Hematopoietic multipotent progenitor cell treated with erythropoietin and hydrocortisone succinate and interleukin-3 and kit ligand, for 4 days (in vitro differentiated cells): ENCODE data around the gene IFT52.

Source experiments
- DNase-seq: peaks from one replicate; pipeline ENCODE4 v3.0.0-alpha.2; 2015

IFT52 gene, protein sequence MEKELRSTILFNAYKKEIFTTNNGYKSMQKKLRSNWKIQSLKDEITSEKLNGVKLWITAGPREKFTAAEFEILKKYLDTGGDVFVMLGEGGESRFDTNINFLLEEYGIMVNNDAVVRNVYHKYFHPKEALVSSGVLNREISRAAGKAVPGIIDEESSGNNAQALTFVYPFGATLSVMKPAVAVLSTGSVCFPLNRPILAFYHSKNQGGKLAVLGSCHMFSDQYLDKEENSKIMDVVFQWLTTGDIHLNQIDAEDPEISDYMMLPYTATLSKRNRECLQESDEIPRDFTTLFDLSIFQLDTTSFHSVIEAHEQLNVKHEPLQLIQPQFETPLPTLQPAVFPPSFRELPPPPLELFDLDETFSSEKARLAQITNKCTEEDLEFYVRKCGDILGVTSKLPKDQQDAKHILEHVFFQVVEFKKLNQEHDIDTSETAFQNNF

DNA sequence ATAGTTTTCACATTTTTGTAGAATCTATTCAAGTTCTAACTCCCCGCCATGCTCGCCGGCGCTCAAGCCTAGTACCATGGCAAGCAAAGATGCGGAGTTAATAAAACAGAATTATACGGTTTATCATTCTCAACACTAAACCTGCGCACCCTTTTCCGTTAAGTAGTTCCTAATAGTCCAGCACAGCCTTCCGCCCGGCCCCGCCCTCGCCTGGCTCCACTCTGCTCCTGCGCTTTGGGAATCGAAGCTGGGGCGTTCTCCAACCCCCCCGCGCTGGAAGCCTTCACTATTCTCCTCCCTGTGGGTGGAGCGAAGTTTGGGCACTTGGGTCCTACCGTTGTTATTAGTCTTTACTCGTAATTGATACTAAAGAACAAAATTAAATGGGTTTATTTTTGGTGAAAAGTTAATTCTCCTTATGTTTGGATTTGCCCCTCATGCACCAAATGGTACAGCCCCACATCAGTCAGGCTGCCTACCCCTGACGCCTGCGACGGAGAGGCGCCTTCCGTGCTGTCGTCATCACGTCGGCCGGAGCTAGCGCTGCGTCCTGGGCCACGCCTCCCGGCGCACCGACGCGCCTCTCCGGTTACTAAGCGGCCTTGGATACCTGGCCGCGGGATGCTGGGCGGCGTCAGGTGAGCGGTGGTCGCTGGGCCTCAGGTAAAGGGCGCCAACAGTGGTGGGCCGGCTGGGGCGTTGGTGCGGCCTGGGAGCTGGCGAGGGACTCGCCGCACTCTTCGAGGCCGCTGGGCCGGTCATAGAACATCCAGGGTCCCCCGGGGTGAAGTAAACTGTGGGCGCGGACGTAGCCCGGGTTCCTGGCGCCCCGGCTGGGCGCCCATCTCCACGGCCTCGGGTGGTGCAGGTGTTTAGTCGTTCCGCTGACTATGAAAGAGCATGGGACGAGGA is at the start of gene IFT52:
TSS of gene IFT52 (plus strand) at position 546 of the 912 bp plus-strand sequence. CDS start 3,762 bp downstream, outside the sequence.
- DNase-seq, result peak; percentile 96

DNA sequence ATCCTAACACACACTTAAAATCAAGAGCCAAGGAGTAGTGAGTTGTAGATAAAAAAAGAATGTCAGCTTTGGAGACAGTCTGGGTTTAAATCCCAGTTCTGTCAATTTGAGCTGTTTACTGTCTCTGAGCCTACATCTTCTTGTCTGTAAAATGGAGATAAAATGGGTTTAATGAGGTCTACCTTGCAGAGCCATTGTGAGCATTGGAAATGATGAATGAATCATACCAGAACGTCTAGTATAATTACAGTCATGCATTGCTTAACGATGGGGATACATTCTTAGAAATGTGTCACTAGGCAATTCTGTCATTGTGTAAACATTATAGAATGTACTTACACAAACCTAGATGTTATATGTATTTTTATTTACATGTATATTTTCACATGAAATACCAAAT is 49.5 kb upstream of the IFT52 start:
- DNase-seq, result no peak

DNA sequence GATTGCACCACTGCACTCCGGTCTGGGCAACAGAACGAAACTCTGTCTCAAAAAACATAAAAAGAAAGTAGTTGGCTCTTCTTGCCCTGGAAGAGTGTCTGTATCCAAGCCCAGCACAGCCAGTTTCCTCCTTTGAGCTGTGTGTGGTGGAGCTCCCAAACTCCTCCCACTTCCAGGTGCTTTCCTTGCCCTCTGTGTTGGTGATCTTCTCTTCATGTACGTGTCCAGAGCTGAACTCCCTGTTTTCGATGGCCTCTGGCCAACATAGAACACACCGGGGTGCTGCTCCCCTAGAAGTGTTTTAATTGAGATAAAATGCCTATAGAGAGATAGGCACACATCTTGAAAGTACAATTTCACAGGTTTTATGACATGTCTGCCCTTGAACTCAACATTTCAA is 48.6 kb upstream of the IFT52 start:
- DNase-seq, result no peak

DNA sequence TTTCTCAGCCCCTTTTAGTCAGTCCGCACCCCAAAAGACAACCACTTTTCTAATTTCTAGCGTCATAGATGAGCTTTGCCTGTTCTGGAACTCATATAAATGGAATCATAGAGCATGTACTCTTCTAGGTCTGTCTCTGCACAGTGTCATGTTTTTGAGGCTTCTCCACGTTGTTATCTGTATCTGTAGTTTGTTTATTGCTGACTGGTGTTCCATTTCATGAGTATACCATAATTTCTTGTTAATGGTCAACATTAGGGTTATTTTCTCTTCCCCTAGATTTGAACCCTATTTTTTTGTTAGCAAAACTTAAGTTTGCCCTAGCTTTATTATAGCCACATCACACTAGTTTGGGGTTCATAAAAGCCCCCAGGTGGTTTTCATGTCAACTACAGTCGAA is 48.1 kb upstream of the IFT52 start:
- no peak for DNase-seq

DNA sequence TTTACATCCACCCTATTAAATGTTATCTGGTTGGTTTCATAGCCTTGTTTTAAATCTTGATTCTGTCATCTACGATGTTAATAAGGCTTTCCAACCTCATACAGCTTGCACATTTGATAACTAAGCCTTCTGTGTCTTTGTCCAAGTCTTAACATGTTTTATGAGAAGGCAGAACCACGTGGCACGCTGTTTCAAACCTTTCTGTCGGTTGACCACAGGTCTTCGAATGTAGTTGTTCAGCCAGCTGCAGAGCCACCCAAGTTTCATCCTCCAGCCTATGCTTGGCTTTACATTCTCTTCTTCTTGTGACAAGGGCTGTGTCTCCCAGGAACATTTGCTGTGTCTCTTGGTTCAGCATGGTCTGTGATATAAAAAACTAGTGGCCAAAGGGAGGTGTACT is 47.6 kb upstream of the IFT52 start:
- no peak for DNase-seq

DNA sequence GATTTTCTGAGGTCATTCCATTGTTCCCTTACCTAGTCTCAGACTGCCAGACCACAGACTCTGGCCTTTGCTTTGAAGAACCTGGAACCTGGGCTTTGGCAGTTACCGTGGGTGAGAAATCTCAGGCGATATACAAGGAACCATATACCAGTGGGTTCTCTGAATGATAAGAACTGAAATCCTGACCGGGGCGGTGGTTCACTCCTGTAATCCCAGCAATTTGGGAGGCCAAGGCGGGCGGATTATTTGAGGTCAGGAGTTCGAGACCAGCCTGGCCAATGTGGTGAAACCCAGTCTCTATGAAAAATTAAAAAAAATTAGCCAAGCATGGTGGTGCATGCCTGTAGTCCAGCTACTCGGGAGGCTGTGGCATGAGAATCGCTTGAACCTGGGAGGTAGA is 46.2 kb upstream of the IFT52 start:
- DNase-seq, result no peak

DNA sequence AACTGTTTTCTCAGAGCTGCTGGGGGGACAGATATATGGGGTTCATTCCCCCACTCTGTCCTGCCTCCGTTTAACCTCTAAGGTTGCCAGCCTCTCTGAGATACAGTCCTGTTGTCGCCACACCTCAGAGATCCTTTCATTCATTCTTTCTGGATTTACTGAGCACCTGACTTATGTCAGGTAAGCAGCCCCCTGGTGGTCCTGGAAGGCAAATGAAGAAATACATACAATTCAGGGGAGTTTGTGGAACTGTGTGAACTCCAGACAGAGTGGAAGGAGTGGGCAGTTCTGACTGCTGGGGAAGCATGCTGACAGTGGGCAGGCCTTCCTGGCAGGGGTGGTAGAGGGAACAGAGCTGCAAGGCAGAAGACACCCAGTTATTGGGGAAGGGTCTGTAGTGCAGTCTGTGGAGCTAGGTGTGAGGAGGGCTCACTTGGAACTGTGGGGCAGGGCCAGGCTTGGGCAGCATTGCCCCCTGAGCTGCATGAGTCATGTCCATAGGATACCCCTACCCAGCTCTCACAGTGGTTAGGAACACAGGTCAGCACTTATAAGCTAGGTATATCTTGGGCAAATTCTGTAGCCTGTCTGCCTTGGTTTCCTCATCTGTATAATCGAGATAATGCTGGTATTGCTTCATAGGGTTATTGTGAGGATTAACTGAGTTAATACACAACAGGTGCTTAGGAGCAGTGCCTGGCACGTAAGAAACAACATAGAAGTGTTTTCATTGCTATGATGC is 44.7 kb upstream of the IFT52 start:
- no peak for DNase-seq

DNA sequence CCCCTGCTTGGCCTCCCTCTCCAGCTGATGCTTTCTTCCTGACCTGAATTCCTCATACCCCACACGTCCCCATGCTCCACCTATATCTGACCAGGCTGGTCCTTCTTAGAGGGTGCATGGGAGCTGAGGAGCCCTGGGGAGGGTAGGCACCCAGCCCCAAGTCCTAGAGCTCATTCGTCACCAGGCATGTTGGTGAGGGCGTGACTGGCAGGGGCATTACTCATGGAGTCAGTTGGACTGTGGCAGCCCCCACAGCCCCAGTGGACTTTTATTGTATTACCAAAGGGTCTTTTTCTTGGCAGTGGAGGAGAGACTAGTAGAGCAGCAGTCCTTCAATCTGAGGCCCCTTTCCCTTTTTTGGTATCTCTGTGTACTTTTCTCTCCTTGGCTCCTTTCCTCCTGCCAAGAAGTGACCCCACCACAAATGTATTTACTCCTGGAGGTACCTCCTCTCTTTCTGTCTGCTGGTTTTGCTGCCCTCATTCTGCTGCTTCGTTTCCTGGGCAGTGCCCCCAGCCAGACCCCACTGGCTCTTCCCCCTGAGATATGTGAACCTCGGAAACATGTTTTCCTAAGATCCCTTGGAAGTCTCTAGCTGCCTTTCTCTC is 42.4 kb upstream of the IFT52 start:
- no peak for DNase-seq

DNA sequence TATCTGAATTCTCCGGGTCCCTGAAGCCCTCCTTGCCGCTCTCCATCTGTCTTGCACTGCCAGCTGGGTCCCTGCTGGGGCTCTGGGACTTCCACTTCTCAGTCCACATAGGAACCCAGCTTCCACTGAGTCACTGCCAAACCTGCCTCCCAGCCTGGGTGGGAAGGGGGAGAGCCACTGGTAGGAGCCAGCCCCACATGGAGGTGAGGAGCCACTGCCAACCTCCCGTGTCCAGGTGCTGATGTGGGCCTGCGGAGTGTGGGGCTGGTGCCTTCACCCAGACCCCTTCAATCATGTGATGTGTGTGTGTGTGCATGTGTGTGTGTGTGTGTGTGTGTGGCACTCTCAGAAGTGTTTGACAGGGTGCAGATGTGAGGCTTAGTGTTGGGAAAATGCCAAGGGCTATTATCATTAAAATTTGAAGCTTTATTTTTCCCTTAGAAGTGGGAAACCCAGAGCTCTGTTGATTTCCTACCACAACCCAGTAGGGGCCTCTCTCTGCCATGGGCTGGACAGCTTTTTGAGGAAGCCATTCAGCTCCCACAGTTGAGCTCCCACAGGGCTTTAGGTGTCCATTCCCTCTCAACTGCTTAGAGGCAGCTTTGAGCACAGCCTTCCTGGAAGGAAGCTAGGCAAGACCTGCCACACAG is 41.2 kb upstream of the IFT52 start:
- peak; percentile 21 for DNase-seq

DNA sequence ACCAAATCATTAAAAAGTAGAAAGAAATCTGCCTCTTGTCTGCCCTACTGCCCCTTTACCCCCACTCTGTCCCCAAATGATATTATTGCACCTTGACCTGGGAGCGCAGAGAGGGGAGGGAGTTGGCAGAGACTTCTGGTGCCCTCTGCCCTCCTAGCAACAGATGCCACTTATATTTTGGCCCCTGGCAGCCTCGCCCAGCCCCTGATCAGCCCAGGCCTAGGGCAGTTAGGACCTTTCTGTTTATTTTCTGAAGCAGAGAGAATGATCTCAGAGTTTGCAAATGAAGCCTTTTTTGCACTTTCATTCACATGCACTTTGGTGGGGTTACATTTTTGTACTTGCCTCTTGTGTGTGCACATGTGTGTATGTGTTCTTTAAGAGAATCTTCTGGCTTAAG is 40.3 kb upstream of the IFT52 start:
- no peak for DNase-seq

DNA sequence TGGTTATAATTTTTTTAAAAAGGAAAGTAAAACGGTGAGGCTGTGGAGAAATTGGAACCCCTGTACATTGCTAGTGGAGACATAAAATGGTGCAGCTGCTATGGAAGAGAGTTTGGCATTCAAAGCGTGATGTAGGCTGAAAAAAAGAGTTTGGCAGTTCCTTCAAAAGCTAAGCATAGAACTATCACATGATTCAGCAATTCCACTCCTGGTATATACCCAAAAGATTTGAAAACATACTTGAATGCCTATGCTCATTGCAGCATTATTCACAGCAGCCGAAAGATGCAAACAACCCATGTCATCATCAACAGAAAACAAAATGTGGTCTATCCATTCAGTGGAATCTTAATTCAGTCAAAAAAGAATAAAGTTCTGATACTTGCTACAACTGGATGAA is 36.4 kb upstream of the IFT52 start:
- no peak for DNase-seq

DNA sequence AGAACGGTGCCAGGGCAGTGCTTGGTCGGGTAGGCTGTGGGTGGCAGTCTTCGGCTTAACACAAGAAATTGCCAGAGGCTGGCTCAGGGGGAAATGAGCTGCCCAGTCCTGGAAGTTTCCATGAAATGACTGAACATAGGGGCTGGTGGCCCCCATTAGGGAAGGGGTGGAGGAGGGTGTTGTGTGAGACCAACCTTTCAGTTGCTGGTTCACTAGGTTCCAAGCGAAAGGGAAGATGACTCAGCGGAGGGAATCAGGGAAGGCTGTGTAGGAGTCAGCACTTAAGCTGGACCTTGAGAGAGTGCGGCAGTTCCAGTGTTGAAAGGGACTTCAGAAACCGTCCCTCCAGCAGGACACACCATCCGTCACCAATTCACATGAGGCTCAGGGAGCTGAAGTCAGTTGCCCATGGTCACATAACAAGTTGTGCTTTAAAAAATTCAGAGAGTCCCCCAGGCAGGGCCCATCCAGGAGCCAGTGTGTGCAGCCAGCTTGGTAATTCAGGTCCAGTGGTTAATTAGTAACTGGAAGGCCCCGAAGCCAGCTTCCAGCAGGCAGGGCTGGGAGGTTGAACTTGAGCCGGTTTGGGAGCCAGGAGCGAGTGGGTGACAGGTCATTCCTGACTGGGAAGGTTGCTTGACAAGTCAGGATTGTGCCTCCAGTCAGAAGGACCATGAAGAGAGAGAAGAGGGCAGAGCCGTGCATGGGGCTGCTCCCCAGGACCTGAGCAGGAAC is 32.2 kb upstream of the IFT52 start, which contains the start of gene SGK2:
TSS of gene SGK2 (plus strand) at position 616 of the 735 bp plus-strand sequence. CDS start 7,469 bp downstream, outside the sequence.
- DNase-seq, result no peak

DNA sequence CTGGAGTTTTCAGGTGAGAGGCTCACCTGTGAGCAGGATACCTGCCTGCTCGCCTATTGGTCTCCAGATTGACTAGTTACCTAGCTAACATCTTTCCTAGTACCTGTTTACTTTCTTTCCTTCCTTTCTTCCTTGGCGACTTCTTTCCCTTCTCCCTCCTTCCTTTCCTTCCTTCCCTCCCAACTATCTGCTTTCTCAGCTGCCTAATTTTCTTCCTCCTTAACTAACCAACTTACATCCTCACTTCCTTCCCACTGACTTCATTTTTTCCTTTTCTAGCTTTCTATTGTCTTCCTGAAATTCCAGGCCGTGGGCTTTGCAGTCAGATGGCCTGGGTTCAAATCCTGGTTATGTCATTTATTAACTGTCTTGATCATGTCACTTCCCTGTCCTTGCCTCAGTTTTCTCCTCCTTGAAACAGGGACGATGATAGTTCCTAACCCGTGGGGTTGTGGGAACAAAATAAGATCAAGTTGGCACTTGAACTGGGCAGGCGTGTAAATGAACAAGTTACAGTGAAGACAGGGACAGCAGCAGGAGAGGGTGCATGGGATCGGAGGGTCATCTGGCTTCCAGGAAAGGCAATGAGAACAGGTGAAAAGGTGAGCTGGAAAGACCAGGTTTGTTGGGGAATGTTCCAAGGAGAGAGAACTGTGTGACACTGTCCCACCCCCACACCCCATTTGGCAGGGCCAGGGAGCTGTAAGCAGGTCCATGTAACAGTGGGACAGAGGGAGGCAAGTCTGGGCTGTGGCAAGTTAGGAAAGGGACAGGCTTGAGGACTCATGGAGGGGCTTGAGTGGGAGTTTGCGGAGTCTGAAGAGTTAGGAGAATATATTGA is 31.4 kb upstream of the IFT52 start:
- no peak for DNase-seq

DNA sequence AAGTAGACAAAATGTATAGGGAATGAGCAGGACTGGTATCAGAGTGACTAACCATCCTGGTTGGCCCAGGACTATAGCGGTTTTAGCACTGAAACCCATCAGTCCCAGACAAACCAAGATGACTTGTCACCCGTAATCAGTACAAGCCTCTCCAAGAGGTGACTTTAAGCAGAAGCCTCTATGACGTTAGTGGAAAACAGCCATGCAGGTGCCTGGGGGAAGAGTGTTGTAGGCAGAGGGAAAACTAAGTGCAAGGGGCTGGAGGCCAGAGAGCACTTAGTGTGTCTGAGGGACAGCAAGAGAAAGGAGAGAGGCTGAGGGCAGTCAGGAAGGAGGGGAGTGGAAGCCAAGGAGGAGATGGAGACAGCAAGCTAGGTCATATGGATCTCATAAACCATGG is 29.8 kb upstream of the IFT52 start:
- DNase-seq, result no peak

DNA sequence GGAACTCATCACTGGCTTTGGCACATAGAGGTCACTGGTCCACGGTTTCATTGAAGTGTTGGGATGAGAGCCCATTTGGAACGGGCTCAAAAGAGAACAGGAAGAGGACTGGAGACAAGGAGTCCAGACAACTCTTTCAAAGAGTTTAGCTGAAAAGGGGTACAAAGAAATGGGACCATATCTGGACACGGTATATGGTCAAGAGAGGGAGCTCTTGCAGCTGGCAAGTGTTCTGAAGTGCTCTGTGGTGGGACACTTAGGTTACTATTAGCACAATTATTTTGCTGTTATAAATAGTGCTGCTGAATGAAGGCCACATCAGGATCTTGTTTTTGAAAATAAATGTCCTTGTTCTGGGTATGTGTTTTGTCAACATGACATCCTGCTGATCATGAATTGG is 27.3 kb upstream of the IFT52 start:
- DNase-seq, result peak; percentile 55

DNA sequence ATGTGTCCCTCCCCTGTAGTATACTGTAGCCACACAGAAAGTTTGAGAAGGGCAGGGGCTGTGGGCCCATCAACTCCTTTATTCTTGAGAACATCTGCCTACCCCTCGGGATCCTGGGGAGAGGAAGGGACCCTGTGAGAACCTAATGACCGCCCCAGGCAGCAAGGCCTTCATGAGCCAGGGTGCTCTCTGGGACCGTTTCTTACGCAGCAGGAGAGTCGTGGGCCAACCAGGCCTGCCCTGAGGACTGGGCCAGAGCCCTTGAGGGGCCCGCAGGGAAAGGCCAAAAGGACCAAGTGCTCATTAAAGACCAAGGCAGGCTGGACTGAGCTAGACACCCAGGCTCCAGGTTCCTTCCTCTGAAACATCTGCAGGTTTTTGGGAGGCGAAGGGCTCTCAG is 26.7 kb upstream of the IFT52 start:
- no peak for DNase-seq

DNA sequence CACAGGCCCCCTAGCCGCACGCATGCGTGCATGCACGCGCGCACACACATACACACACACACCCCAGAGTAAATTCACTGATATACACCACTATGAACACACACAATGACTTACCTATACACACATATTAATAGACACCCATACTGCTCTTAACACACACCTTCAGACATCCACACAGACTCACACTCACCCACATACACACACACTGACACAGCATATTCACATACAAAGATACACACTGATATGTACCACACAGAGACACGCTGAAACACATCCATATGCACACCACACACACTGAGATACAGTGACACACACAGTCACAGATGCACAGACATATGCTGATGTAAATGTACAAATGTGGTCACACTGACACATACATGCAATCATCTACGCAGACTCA is 26.3 kb upstream of the IFT52 start:
- DNase-seq, result no peak

DNA sequence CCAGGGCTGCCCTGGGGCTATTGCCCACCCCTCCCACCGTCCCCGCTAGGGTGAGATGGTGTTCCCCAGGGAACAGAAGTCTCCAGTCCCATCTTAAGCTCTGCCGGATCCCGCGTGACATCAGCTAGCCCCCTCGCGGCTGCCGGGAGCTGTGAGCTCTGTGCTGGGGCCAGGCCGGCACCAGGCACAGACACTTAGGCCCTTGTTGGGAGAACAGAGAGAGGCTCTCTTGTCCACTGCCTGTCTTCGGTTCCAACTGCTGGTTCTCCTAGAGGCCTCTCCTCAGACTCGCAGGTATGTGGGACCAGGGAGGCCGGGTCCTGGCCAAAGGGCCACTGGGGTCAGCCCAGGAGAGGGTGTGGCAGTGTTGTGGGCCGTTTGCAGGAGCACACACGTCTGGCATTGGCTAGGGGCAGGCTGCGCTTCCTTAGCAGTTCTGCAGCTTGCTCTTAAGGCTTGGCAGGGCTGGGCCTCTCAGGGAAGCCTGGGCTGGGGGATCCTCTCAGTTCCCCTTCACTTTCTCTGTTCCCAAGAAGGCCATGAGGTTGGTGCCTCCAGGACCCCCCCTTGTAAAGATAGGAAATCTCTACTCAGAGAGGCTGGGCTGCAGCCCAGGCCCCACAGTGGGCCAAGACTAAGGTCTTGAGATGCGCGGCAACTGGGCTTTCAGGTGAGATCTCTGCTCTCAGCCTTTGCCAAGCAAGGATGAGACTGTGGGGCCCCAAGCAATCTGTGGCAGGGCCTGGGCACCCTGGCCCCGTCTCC is 25.6 kb upstream of the IFT52 start:
- no peak for DNase-seq

DNA sequence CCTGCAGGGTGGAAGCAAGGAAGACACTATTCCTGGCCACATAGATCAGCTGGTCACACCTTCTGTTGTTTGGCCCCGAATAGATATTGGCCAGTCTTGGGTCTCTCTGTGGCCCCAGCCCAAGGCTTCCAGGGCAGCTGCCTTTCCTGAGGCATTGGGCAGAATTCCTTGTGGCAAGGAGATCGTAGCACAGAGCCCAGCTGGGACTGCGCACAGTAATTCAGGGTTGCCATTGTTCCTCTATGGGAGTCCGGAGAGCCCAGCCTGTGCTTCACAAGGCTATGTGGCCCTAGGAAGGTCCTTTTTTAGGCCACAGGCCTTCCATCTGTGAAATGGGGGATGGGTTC is 25.0 kb upstream of the IFT52 start:
- DNase-seq, result no peak

DNA sequence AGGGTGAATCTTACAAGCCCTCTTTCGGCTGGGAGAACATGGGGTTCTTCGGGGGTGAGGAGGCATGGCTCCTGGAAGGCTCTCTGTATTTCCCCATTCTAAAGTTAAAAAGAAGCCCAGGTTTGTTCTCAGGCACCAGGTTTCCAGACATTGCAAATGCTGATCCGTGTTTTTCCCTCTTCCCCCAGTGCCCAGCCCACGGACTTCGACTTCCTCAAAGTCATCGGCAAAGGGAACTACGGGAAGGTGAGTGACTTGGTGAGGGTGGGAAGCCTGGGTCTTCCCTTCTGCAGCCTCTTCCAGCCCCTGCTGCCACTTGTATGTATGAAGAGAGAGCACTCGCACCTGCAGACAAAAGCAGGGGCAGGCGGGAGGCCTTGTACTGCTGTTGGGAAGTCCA is 23.3 kb upstream of the IFT52 start:
- DNase-seq, result no peak
